Neural progenitor cell (in vitro differentiated cells): ENCODE results near the gene NCBP3.

Experiments used
- EZH2 ChIP-seq: fragments of 200-600 bp; sonication (generic); IDR thresholded peaks from 2 replicates; pipeline ENCODE4 v1.6.1; 2017; ENCODE audit warnings: antibody characterized with exemption, mild to moderate bottlenecking, moderate library complexity
- EZH2phosphoT487 ChIP-seq: fragments of 200-600 bp; sonication (generic); IDR thresholded peaks from 2 replicates; pipeline ENCODE4 v1.6.1; 2017; ENCODE audit warnings: antibody characterized with exemption
- TF ChIP-seq, protein P1 (sequence below): fragments of 200-600 bp; sonication (generic); IDR thresholded peaks from 2 replicates; pipeline ENCODE4 v1.5.1; 2017; ENCODE audit warnings: antibody characterized with exemption, mild to moderate bottlenecking

GRCh38 chr17:3887394-3887793 is 41.3 kb upstream of the NCBP3 start:
- TF ChIP-seq, protein P1, sequence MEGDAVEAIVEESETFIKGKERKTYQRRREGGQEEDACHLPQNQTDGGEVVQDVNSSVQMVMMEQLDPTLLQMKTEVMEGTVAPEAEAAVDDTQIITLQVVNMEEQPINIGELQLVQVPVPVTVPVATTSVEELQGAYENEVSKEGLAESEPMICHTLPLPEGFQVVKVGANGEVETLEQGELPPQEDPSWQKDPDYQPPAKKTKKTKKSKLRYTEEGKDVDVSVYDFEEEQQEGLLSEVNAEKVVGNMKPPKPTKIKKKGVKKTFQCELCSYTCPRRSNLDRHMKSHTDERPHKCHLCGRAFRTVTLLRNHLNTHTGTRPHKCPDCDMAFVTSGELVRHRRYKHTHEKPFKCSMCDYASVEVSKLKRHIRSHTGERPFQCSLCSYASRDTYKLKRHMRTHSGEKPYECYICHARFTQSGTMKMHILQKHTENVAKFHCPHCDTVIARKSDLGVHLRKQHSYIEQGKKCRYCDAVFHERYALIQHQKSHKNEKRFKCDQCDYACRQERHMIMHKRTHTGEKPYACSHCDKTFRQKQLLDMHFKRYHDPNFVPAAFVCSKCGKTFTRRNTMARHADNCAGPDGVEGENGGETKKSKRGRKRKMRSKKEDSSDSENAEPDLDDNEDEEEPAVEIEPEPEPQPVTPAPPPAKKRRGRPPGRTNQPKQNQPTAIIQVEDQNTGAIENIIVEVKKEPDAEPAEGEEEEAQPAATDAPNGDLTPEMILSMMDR = no peak
- TF ChIP-seq EZH2 = no peak
- TF ChIP-seq EZH2phosphoT487 = no peak
